Measurements from ENCODE around the gene ARHGAP1. TPM values are rescaled to one million over a fixed set of nuclear protein-coding genes. Genes with fewer than 3 reads are reported as not detected.

ARHGAP1 gene
- total RNA-seq, 1 experiment from 2014 or later: 43.5 TPM

DNA sequence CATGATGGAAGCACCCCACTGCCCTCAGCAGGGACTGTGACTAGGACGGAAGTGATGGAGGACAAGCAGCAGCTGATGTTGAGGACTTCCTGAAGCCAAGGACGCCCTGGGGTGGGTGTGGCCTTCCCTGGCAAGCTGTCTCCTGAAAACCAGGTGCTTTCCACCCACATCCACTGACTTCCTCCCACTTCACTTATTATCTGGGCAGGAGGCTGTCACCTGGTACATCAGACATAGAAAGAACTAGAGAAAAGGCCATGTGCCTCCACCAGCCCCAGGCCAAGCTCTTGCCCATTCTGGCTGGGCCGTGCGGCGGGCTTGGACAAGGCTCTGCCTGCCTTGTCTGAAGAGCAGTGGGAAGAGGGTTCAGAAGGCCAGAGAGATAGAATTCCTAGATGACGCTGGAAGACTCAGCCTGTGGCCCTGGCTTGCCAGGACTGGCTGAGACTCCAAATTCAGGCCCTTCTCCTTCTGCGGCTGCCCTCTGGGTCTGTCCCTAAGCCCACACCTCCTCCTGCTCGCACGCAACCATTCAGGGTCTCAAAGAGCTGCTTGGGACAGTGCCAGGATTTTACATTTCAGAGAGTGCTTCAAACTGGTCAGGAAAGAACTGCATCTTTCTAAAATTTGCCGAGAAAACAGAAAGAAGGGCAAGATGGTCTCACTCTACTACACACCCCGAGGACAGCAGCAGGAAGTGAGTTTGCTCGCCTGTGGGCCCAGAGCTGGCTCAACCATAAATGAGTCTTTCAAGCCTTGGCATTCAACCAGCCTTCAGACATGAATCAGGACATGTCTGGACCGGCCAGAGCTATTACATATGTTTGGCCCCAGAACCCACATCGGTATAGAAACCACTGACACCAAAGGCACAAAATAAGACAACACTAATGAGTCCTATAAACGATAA lies 13.3 kb downstream of the ARHGAP1 start:
- in situ Hi-C loops (cut with HindIII; ENCODE audit: low pct_unique_long_range_greater_than_20kb, low sequenced_read_pairs): no loop called here
- Histone ChIP-seq H3K9me3 (ENCODE audit: control insufficient read depth, insufficient read depth, low read depth, low read length) (no peaks in the 10 kb centered on the region), H3K36me3 (ENCODE audit: control insufficient read depth, insufficient read depth, low read length) (no peaks in the 10 kb centered on the region; the same call in 1 of the 2 replicates), H3K27ac (ENCODE audit: low read length) (no peak overlapping the region), H3K4me3 (ENCODE audit: low read depth in 2 of 2, low read length in 2 of 2) (no peak overlapping the region), H3K27me3 (ENCODE audit: control insufficient read depth, insufficient read depth, low read length) (no peaks in the 10 kb centered on the region), H3K4me1 (ENCODE audit: control insufficient read depth, insufficient read depth, low read length) (peaks cover 9% of the 10 kb centered on the region; the same call in 1 of the 2 replicates)
- ATAC-seq (no peak), DNase-seq (ENCODE audit: low read depth, low spot score) (no peak)
- intact Hi-C loops (cut with micrococcal nuclease; ENCODE audit: unreplicated experiment): no loop called here
- ChIA-PET POLR2A (no interaction called here), CTCF (no interaction called here)
- BruUV-seq (replicated peaks): no TSS peak
- TF ChIP-seq TCF7L2 (IDR thresholded peaks at IDR 0.05; ENCODE audit: low read depth, low read length) (no peak), SIN3A (IDR thresholded peaks at IDR 0.05; ENCODE audit: borderline replicate concordance, insufficient read depth, low read depth, low read length) (no peak), POLR2AphosphoS5 (IDR thresholded peaks at IDR 0.05; ENCODE audit: low read depth, low read length) (no peak), REST (IDR thresholded peaks at IDR 0.05; ENCODE audit: insufficient read depth in 1 of 2, low read depth in 2 of 2, low read length in 1 of 2) (no peak)
- TF ChIP-seq, protein P1, sequence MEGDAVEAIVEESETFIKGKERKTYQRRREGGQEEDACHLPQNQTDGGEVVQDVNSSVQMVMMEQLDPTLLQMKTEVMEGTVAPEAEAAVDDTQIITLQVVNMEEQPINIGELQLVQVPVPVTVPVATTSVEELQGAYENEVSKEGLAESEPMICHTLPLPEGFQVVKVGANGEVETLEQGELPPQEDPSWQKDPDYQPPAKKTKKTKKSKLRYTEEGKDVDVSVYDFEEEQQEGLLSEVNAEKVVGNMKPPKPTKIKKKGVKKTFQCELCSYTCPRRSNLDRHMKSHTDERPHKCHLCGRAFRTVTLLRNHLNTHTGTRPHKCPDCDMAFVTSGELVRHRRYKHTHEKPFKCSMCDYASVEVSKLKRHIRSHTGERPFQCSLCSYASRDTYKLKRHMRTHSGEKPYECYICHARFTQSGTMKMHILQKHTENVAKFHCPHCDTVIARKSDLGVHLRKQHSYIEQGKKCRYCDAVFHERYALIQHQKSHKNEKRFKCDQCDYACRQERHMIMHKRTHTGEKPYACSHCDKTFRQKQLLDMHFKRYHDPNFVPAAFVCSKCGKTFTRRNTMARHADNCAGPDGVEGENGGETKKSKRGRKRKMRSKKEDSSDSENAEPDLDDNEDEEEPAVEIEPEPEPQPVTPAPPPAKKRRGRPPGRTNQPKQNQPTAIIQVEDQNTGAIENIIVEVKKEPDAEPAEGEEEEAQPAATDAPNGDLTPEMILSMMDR (IDR thresholded peaks at IDR 0.05): no peak

DNA sequence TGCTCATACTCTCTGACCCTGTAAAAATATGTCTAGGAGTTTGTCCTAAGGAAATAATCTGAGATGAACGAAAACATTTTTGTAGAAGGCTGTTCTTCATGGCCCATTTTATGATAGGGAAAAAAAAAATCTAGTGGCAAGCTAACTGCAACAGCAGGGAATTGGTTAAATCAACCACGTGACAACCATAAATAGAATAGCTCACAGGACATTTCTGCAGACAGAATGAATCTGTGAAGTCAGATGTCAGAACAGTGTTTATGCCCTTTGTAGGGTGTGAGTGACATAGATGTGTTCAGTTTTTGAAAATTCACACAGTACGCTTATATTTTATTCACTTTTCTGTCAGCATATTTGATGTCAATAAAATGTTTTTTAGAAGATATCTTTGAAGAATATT lies 16.1 kb downstream of the ARHGAP1 start:
- BruUV-seq (replicated peaks): no TSS peak
- Histone ChIP-seq H3K9me3 (ENCODE audit: control insufficient read depth, insufficient read depth, low read depth, low read length) (no peaks in the 10 kb centered on the region), H3K4me3 (ENCODE audit: low read depth in 2 of 2, low read length in 2 of 2) (no peak overlapping the region), H3K36me3 (ENCODE audit: control insufficient read depth, insufficient read depth, low read length) (no peaks in the 10 kb centered on the region; the same call in 1 of the 2 replicates), H3K4me1 (ENCODE audit: control insufficient read depth, insufficient read depth, low read length) (peaks cover 9% of the 10 kb centered on the region; the same call in 1 of the 2 replicates), H3K27me3 (ENCODE audit: control insufficient read depth, insufficient read depth, low read length) (no peaks in the 10 kb centered on the region), H3K27ac (ENCODE audit: low read length) (no peak overlapping the region)
- in situ Hi-C loops (cut with HindIII; ENCODE audit: low pct_unique_long_range_greater_than_20kb, low sequenced_read_pairs) (no loop called here), intact Hi-C loops (cut with micrococcal nuclease; ENCODE audit: unreplicated experiment) (no loop called here)
- TF ChIP-seq POLR2AphosphoS5 (IDR thresholded peaks at IDR 0.05; ENCODE audit: low read depth, low read length) (no peak), REST (IDR thresholded peaks at IDR 0.05; ENCODE audit: insufficient read depth in 1 of 2, low read depth in 2 of 2, low read length in 1 of 2) (no peak), SIN3A (IDR thresholded peaks at IDR 0.05; ENCODE audit: borderline replicate concordance, insufficient read depth, low read depth, low read length) (no peak)
- TF ChIP-seq, protein P1 (IDR thresholded peaks at IDR 0.05): no peak
- POLR2A ChIA-PET: interaction anchor here (0.5 to 0.7 kb wide), 3 partner anchors 16 to 160 kb away, joined by 3 to 9 read pairs (median 3); partner anchors contain the start of genes ARHGAP1 and ZNF408
- DNase-seq (ENCODE audit: low read depth, low spot score) (no peak), ATAC-seq (no peak)
- CTCF ChIA-PET: interaction anchor here (0.6 kb wide), 1 partner anchor 37 kb away, joined by 4 read pairs; no protein-coding TSS in a partner anchor

All from Panc1 (cell line).